IMR-90 (cell line): ENCODE data around the gene CPAMD8. TPM values are rescaled to one million over a fixed set of nuclear protein-coding genes. Genes with fewer than 3 reads are reported as not detected.

Experiments
- ATAC-seq: fragments of 200-7000 bp; cut with Tn5 transposase; 2 replicates; pipeline ENCODE4 v1.9.1; 2020; ENCODE audit warnings: low read depth, mild to moderate bottlenecking, moderate library complexity
- BruUV-seq: library from RNA; stranded (reverse); fragments of 400-500 nt; replicated peaks from 2 replicates; lab custom pipeline; 2021; lab: Mats Ljungman, UMichigan
- CTCF ChIA-PET: fragments of 300-600 bp; formaldehyde crosslinking; extraction: SDS; loops from one replicate; lab custom pipeline; 2021; ENCODE audit warnings: antibody characterized with exemption; lab: Yijun Ruan, JAX
- POLR2A ChIA-PET: fragments of 300-600 bp; sonication (Branson Sonifier 250); formaldehyde crosslinking; loops from one replicate; lab custom pipeline; 2022; ENCODE audit warnings: antibody characterized with exemption; ENCODE audit not compliant: unreplicated experiment; lab: Charles Lee
- DNase-seq: peaks from one replicate; pipeline ENCODE4 v3.0.0; 2013
- H2AFZ ChIP-seq: replicated peaks from 2 replicates; pipeline ENCODE3; 2013; ENCODE audit warnings: low read length, mild to moderate bottlenecking; ENCODE audit not compliant: poor library complexity
- H2AK5ac ChIP-seq: 2 replicates; pipeline ENCODE4 v1.6.1; 2013; ENCODE audit warnings: low read depth, low read length, inconsistent platforms
- H2AK9ac ChIP-seq: replicated peaks from 2 replicates; pipeline ENCODE3; 2013; ENCODE audit warnings: mild to moderate bottlenecking, low read depth, low read length, moderate library complexity; ENCODE audit not compliant: poor library complexity
- H2BK120ac ChIP-seq: 2 replicates; pipeline ENCODE4 v1.6.1; 2013; ENCODE audit warnings: low read depth, low read length, inconsistent platforms
- H2BK15ac ChIP-seq: 3 replicates; pipeline ENCODE4 v1.6.1; 2013; ENCODE audit warnings: low read depth, low read length, inconsistent platforms
- H2BK20ac ChIP-seq: 2 replicates; pipeline ENCODE4 v1.6.1; 2013; ENCODE audit warnings: low read depth, mild to moderate bottlenecking, inconsistent platforms, low read length, moderate library complexity
- H2BK5ac ChIP-seq: 2 replicates; pipeline ENCODE4 v1.6.1; 2013; ENCODE audit warnings: mild to moderate bottlenecking, low read depth, low read length, inconsistent platforms; ENCODE audit not compliant: poor library complexity, severe bottlenecking
- H3K14ac ChIP-seq: replicated peaks from 2 replicates; pipeline ENCODE4 v1.6.1; 2013; ENCODE audit warnings: low read depth, low read length, inconsistent platforms
- H3K18ac ChIP-seq: 2 replicates; pipeline ENCODE4 v1.6.1; 2013; ENCODE audit warnings: low read depth, low read length, control low read depth
- H3K23ac ChIP-seq: 2 replicates; pipeline ENCODE4 v1.6.1; 2013; ENCODE audit warnings: low read depth, low read length, inconsistent platforms
- H3K27ac ChIP-seq: 2 replicates; pipeline ENCODE4 v1.5.1; 2013; ENCODE audit warnings: mild to moderate bottlenecking, control low read depth, low read length; ENCODE audit not compliant: insufficient read depth
- H3K27me3 ChIP-seq: 2 replicates; pipeline ENCODE4 v1.6.1; 2013; ENCODE audit warnings: low read length; ENCODE audit not compliant: control insufficient read depth, insufficient read depth
- H3K36me3 ChIP-seq: 2 replicates; pipeline ENCODE4 v1.6.1; 2013; ENCODE audit warnings: low read length, mixed read lengths; ENCODE audit not compliant: control insufficient read depth, insufficient read depth
- H3K4ac ChIP-seq: 2 replicates; pipeline ENCODE4 v1.6.1; 2013; ENCODE audit warnings: low read depth, low read length, inconsistent platforms
- H3K4me1 ChIP-seq: 2 replicates; pipeline ENCODE4 v1.6.1; 2013; ENCODE audit warnings: low read length, mixed read lengths; ENCODE audit not compliant: control insufficient read depth, insufficient read depth
- H3K4me2 ChIP-seq: 2 replicates; pipeline ENCODE4 v1.6.1; 2013; ENCODE audit warnings: low read depth, mild to moderate bottlenecking, control low read depth, low read length, moderate library complexity
- H3K4me3 ChIP-seq: 2 replicates; pipeline ENCODE4 v1.5.1; 2013; ENCODE audit warnings: low read depth, mild to moderate bottlenecking, control low read depth, low read length, moderate library complexity; ENCODE audit not compliant: insufficient read depth
- H3K56ac ChIP-seq: 2 replicates; pipeline ENCODE4 v1.6.1; 2013; ENCODE audit warnings: low read length, inconsistent platforms; ENCODE audit not compliant: insufficient read depth; ENCODE audit errors: extremely low read depth
- H3K79me1 ChIP-seq, 2 experiments: 2 replicates each; pipeline ENCODE4 v1.6.1; 2013; ENCODE audit warnings: low read length in 2 of 2, inconsistent platforms in 1 of 2, low read depth in 1 of 2
- H3K9ac ChIP-seq: 2 replicates; pipeline ENCODE4 v1.6.1; 2013; ENCODE audit warnings: low read depth, low read length, control low read depth
- H3K9me1 ChIP-seq: 2 replicates; pipeline ENCODE4 v1.6.1; 2013; ENCODE audit warnings: low read length, inconsistent platforms; ENCODE audit not compliant: insufficient read depth
- H3K9me3 ChIP-seq: 2 replicates; pipeline ENCODE4 v1.6.1; 2013; ENCODE audit warnings: low read length; ENCODE audit not compliant: control insufficient read depth, insufficient read depth
- H4K20me1 ChIP-seq: 2 replicates; pipeline ENCODE4 v1.6.1; 2013; ENCODE audit warnings: low read length, inconsistent platforms; ENCODE audit not compliant: insufficient read depth
- H4K5ac ChIP-seq: 2 replicates; pipeline ENCODE4 v1.6.1; 2013; ENCODE audit warnings: mild to moderate bottlenecking, low read depth, low read length, control low read depth
- H4K8ac ChIP-seq, 2 experiments: 2 replicates each; pipeline ENCODE4 v1.6.1; 2013; ENCODE audit warnings: low read depth in 2 of 2, low read length in 2 of 2, control low read depth in 1 of 2, inconsistent platforms in 1 of 2
- H4K91ac ChIP-seq: 2 replicates; pipeline ENCODE4 v1.6.1; 2013; ENCODE audit warnings: low read depth, low read length, inconsistent platforms; ENCODE audit not compliant: insufficient read depth
- BHLHE40 ChIP-seq: fragments of 150-350 bp; IDR thresholded peaks from 2 replicates; pipeline ENCODE4 v1.6.1; 2016; ENCODE audit warnings: mild to moderate bottlenecking, low read depth, low read length
- CEBPB ChIP-seq: IDR thresholded peaks from 2 replicates; pipeline ENCODE4 v1.6.1; 2012; ENCODE audit warnings: low read depth, low read length, improper control_type of control experiment
- CTCF ChIP-seq: conservative IDR thresholded peaks from 2 replicates; pipeline ENCODE4 v1.5.1; 2012; ENCODE audit warnings: mild to moderate bottlenecking, low read depth, low read length, improper control_type of control experiment
- ELK1 ChIP-seq: fragments of 150-350 bp; IDR thresholded peaks from 2 replicates; pipeline ENCODE4 v1.6.1; 2016; ENCODE audit warnings: low read depth, mild to moderate bottlenecking, low read length, moderate library complexity, borderline replicate concordance
- FOS ChIP-seq: fragments of 150-350 bp; IDR thresholded peaks from 2 replicates; pipeline ENCODE4 v1.6.1; 2016; ENCODE audit warnings: low read depth, low read length
- MAZ ChIP-seq: IDR thresholded peaks from 2 replicates; pipeline ENCODE4 v1.6.1; 2012; ENCODE audit warnings: low read depth, mild to moderate bottlenecking, low read length, improper control_type of control experiment, moderate library complexity, borderline replicate concordance
- NFE2L2 ChIP-seq: fragments of 150-350 bp; IDR thresholded peaks from 2 replicates; pipeline ENCODE4 v1.6.1; 2016; ENCODE audit warnings: low read depth, mild to moderate bottlenecking, low read length
- POLR2A ChIP-seq: IDR thresholded peaks from 2 replicates; pipeline ENCODE4 v1.6.1; 2012; ENCODE audit warnings: mild to moderate bottlenecking, low read depth, low read length
- RAD21 ChIP-seq: IDR thresholded peaks from 2 replicates; pipeline ENCODE4 v1.6.1; 2012; ENCODE audit warnings: low read length, improper control_type of control experiment
- SMC3 ChIP-seq: fragments of 150-350 bp; IDR thresholded peaks from 2 replicates; pipeline ENCODE4 v1.6.1; 2016; ENCODE audit warnings: low read depth, mild to moderate bottlenecking, antibody characterized with exemption, low read length, moderate library complexity
- USF2 ChIP-seq: fragments of 150-350 bp; IDR thresholded peaks from 2 replicates; pipeline ENCODE4 v1.6.1; 2017; ENCODE audit warnings: mild to moderate bottlenecking, antibody characterized with exemption, low read length, low read depth
- WGBS, 2 experiments: methylation state at CpG; one replicate each; pipeline versions ENCODE4 v1.1.5 to v1.1.7; 2013; ENCODE audit warnings: missing lambda C conversion rate in 2 of 2; ENCODE audit not compliant: insufficient read length in 1 of 2; ENCODE audit errors: extremely low coverage in 2 of 2; 5-methylcytosine and 5-hydroxymethylcytosine counted together
- dilution Hi-C: fragments of 300-500 bp; cut with HindIII; formaldehyde crosslinking; loops from one replicate; pipeline ENCODE4 v1.14.3; 2018; ENCODE audit warnings: low sequenced_read_pairs; ENCODE audit not compliant: unreplicated experiment
- in situ Hi-C: fragments of 300-500 bp; cut with MboI; formaldehyde crosslinking; loops from 3 replicates; pipeline ENCODE4 v1.14.3; 2019; ENCODE audit warnings: low sequenced_read_pairs, inconsistent platforms, mixed read lengths
- intact Hi-C: fragments of 100-400 bp; cut with micrococcal nuclease; formaldehyde crosslinking; loops from 2 replicates; pipeline ENCODE4 v1.10.0; 2022
- polyA plus RNA-seq, 3 experiments: library from polyadenylated mRNA; depleted of rRNA; stranded (reverse); fragments of >200 nt; gene quantifications; 2 replicates each; pipeline ENCODE4 v1.2.3, GENCODE V29; 2012; ENCODE audit warnings: low replicate concordance in 1 of 3
- total RNA-seq: library from RNA; depleted of rRNA; stranded (reverse); fragments of >200 nt; gene quantifications from 2 replicates; pipeline ENCODE4 v1.2.3, GENCODE V29; 2012

CPAMD8 gene
- total and polyA plus RNA-seq, 2 of the 4 experiments (the other 2 are of a cell fraction), result 0.36 to 0.79 TPM

- DNase-seq (no peak), ATAC-seq (no peak)
- H2BK5ac ChIP-seq, result no peak overlapping the region
- H3K27ac ChIP-seq, result no peak overlapping the region
- no peak overlapping the region for H3K56ac ChIP-seq
- H4K8ac ChIP-seq, result no peak overlapping the region
- intact Hi-C loops (no loop called here), in situ Hi-C loops (no loop called here), dilution Hi-C loops (no loop called here)
- H2AK5ac ChIP-seq, result no peak overlapping the region
- peaks cover 8% of the 10 kb centered on the region for H3K36me3 ChIP-seq
- no peak overlapping the region for H3K14ac ChIP-seq
- no peak overlapping the region for H3K18ac ChIP-seq
- WGBS, 2 experiments, result 50% methylated on average over 1 of the region's 5 CpGs; no CpG with 5 or more reads in 1 of the 2 experiments
- H2BK20ac ChIP-seq, result no peak overlapping the region
- no peaks in the 10 kb centered on the region for H3K4me1 ChIP-seq
- TF ChIP-seq NFE2L2, result no peak
- no peak for TF ChIP-seq SMC3
- no peak for TF ChIP-seq ELK1
- no peak for TF ChIP-seq CTCF
- no peak for TF ChIP-seq FOS
- no peak for TF ChIP-seq POLR2A
- TF ChIP-seq USF2, result no peak
- no peak for TF ChIP-seq CEBPB
- no peak for TF ChIP-seq RAD21
- no peak for TF ChIP-seq BHLHE40
- TF ChIP-seq MAZ, result no peak
- CTCF ChIA-PET, result no interaction called here
- peaks cover 22% of the 10 kb centered on the region for H3K9me3 ChIP-seq
- H3K9ac ChIP-seq, result no peak overlapping the region
- no peak overlapping the region for H4K91ac ChIP-seq
- H4K20me1 ChIP-seq, result no peaks in the 10 kb centered on the region
- no peak overlapping the region for H2AFZ ChIP-seq
- no peaks in the 10 kb centered on the region for H3K27me3 ChIP-seq
- H3K23ac ChIP-seq, result no peak overlapping the region
- no peak overlapping the region for H4K5ac ChIP-seq
- BruUV-seq, result no TSS peak
- POLR2A ChIA-PET, result no interaction called here
- H3K4me3 ChIP-seq, result no peak overlapping the region
- H2BK15ac ChIP-seq, result no peak overlapping the region
- H2BK120ac ChIP-seq, result no peak overlapping the region
- no peaks in the 10 kb centered on the region for H3K9me1 ChIP-seq
- H3K4me2 ChIP-seq, result no peak overlapping the region
- no peaks in the 10 kb centered on the region for H3K79me1 ChIP-seq
- H3K4ac ChIP-seq, result no peak overlapping the region
- H2AK9ac ChIP-seq, result no peak overlapping the region
Measured at GRCh38 chr19:16885166-16885565, 141.4 kb downstream of the CPAMD8 start.
